Karpas-422 (cell line): ENCODE results near the gene ISCU. TPM values are rescaled to one million over a fixed set of nuclear protein-coding genes. Genes with fewer than 3 reads are reported as not detected.

ENCODE experiments used
- DNase-seq: peaks from one replicate; pipeline ENCODE4 v3.0.0-alpha.2; 2015
- H2AFZ ChIP-seq: fragments of 200-600 bp; sonication (generic); 2 replicates; pipeline ENCODE4 v1.6.1; 2014; ENCODE audit warnings: antibody characterized with exemption, low read length, mixed read lengths
- H3K27ac ChIP-seq: fragments of 200-600 bp; sonication (generic); 2 replicates; pipeline ENCODE4 v1.5.1; 2014; ENCODE audit warnings: mild to moderate bottlenecking, low read length, moderate library complexity
- H3K27me3 ChIP-seq: fragments of 200-600 bp; sonication (generic); 2 replicates; pipeline ENCODE4 v1.6.1; 2014; ENCODE audit warnings: low read length, mixed read lengths
- H3K36me3 ChIP-seq: fragments of 200-600 bp; sonication (generic); 2 replicates; pipeline ENCODE4 v1.6.1; 2014; ENCODE audit warnings: low read length, mixed read lengths; ENCODE audit not compliant: insufficient read depth
- H3K4me1 ChIP-seq: fragments of 200-600 bp; sonication (generic); 2 replicates; pipeline ENCODE4 v1.6.1; 2014; ENCODE audit warnings: mild to moderate bottlenecking, low read length, mixed read lengths
- H3K4me2 ChIP-seq: fragments of 200-600 bp; sonication (generic); 2 replicates; pipeline ENCODE4 v1.6.1; 2014; ENCODE audit warnings: low read length, low read depth, mild to moderate bottlenecking; ENCODE audit not compliant: poor library complexity, severe bottlenecking
- H3K4me3 ChIP-seq: fragments of 200-600 bp; sonication (generic); 2 replicates; pipeline ENCODE4 v1.5.1; 2014; ENCODE audit warnings: mild to moderate bottlenecking, antibody characterized with exemption, low read length, mixed read lengths
- H3K79me2 ChIP-seq: fragments of 200-600 bp; sonication (generic); 2 replicates; pipeline ENCODE4 v1.6.1; 2014; ENCODE audit warnings: mild to moderate bottlenecking, low read length, mixed read lengths
- H3K9ac ChIP-seq: fragments of 200-600 bp; sonication (generic); 2 replicates; pipeline ENCODE4 v1.6.0; 2014; ENCODE audit warnings: low read length
- H3K9me2 ChIP-seq: fragments of 200-600 bp; sonication (generic), shearing (Covaris generic); replicated peaks from 2 replicates; pipeline ENCODE4 v1.6.0; 2014; ENCODE audit warnings: mild to moderate bottlenecking, low read length, moderate library complexity; ENCODE audit not compliant: insufficient read depth
- H3K9me3 ChIP-seq: fragments of 300-700, 200-600 bp; sonication (generic); 2 replicates; pipeline ENCODE4 v1.6.1; 2014; ENCODE audit warnings: low read length, mixed read lengths
- H4K20me1 ChIP-seq: fragments of 200-600 bp; sonication (generic); 2 replicates; pipeline ENCODE4 v1.6.1; 2014; ENCODE audit warnings: mild to moderate bottlenecking, antibody characterized with exemption, low read length, low read depth; ENCODE audit not compliant: insufficient read depth
- total RNA-seq: library from RNA; depleted of rRNA; stranded (reverse); fragments of >200 nt; shearing (Covaris generic); gene quantifications from 2 replicates; pipeline ENCODE4 v1.2.3, GENCODE V29; 2014; ENCODE audit warnings: low replicate concordance

Gene ISCU
- total RNA-seq, 1 experiment from 2014 or later: 102 TPM

DNA sequence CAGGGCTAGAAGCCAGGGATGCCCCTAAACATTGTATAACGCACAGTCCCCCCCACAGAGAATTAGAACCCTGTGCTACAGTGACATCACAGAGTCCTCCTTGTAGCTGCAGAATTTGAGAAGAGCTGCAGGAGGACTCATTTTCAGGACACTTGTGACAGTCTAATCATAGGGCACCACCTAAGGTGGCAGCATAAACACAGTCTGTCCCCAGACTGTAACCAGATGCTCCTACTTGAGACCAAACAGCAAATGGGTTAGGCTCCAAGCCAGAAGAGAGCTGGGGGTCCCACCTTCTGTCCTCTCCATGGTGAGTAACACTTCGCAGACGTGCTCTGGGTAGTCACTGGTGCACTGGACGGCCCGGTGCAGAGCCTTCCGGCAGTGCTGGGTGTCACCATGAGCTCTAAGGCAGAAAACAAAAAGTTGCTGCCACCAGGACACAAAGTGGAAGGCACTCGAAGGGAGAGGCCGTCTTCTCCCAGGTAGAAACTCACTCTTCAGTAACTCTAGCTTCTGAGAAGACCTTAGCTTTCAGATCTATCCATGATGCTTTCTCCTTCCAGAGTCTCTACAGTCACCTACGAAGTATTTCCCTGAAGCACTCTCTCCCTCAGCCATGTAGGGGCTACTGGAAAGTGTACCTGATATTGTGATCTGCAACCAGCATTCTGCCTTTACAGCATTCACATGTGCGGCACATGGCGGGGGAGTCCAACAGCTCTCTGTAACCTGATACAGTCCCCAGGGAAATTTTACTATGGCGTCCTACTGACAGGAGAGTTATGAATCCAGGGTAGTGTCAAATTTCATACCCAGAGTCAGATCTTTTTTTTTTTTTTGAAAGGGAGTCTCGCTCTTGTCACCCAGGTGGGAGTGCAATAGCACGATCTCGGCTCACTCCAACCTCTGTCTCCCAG lies 30.2 kb upstream of the ISCU start:
- H3K27me3 ChIP-seq: no peaks in the 10 kb centered on the region
- no peak overlapping the region for H3K27ac ChIP-seq
- DNase-seq: peak; percentile 64
- H3K9ac ChIP-seq: no peak overlapping the region
- peaks cover 19% of the 10 kb centered on the region for H3K79me2 ChIP-seq
- no peaks in the 10 kb centered on the region for H3K9me2 ChIP-seq
- H3K36me3 ChIP-seq: peaks cover 50% of the 10 kb centered on the region
- no peak overlapping the region for H3K4me3 ChIP-seq
- H4K20me1 ChIP-seq: no peaks in the 10 kb centered on the region
- H2AFZ ChIP-seq: no peak overlapping the region
- H3K9me3 ChIP-seq: no peaks in the 10 kb centered on the region
- peaks cover 19% of the 10 kb centered on the region for H3K4me1 ChIP-seq
- H3K4me2 ChIP-seq: no peak overlapping the region

DNA sequence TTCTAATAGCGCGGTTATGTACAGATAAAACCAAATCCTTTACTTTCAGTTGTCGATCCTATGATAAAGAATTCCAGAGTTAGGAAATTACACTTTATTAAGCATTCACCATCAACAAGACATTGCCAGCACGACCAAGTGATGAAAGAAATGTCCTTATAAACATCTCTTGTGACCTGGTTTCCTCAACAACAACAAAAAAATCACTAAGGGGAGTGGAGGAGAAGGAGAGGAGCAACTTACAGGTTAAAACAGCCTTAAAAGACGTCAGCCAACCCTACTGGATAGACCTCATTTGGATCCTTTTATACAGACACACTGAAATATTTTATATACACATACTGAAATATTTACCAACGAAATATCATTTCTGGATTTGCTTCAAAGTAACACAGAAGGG lies 24.2 kb upstream of the ISCU start:
- H3K4me1 ChIP-seq: peaks cover 30% of the 10 kb centered on the region
- H3K4me3 ChIP-seq: no peak overlapping the region
- no peaks in the 10 kb centered on the region for H3K27me3 ChIP-seq
- H2AFZ ChIP-seq: no peak overlapping the region
- peaks cover 57% of the 10 kb centered on the region for H3K36me3 ChIP-seq
- DNase-seq: no peak
- no peak overlapping the region for H3K27ac ChIP-seq
- no peaks in the 10 kb centered on the region for H3K9me3 ChIP-seq
- H3K79me2 ChIP-seq: peaks cover 75% of the 10 kb centered on the region
- no peaks in the 10 kb centered on the region for H3K9me2 ChIP-seq
- H4K20me1 ChIP-seq: no peaks in the 10 kb centered on the region
- H3K4me2 ChIP-seq: no peak overlapping the region
- no peak overlapping the region for H3K9ac ChIP-seq

DNA sequence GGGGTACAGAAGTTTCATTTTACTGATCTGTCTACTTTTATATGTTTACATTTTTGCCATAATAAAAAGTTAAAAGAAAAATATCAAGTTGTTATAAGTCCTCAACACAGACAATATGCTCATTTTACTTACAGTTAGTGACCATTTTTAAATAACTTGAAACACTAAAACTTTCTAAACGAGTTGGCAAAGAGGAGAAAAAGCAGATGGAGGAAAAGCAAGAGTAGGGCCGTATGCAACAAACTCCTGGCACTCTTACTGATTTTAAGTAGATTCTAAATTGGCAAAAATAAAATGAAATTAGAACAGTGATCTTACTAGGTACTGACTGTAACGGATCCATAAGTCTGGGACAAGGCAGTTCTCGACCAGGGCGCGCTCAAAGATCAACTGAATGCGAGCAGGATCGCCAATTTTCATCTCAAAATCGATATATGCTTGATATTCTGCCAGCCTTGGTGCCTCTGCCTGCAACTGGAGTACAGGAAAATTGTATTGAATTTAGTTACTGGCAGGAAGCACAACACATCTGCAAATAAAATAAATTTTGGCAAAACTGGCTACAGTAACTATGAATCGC lies 23.7 kb upstream of the ISCU start:
- no peaks in the 10 kb centered on the region for H4K20me1 ChIP-seq
- H3K9me3 ChIP-seq: no peaks in the 10 kb centered on the region
- H3K4me3 ChIP-seq: no peak overlapping the region
- no peak overlapping the region for H3K27ac ChIP-seq
- no peak for DNase-seq
- H3K4me2 ChIP-seq: no peak overlapping the region
- peaks cover 24% of the 10 kb centered on the region for H3K4me1 ChIP-seq
- H3K36me3 ChIP-seq: peaks cover 57% of the 10 kb centered on the region
- no peak overlapping the region for H2AFZ ChIP-seq
- no peaks in the 10 kb centered on the region for H3K9me2 ChIP-seq
- no peaks in the 10 kb centered on the region for H3K27me3 ChIP-seq
- peaks cover 77% of the 10 kb centered on the region for H3K79me2 ChIP-seq
- H3K9ac ChIP-seq: no peak overlapping the region

DNA sequence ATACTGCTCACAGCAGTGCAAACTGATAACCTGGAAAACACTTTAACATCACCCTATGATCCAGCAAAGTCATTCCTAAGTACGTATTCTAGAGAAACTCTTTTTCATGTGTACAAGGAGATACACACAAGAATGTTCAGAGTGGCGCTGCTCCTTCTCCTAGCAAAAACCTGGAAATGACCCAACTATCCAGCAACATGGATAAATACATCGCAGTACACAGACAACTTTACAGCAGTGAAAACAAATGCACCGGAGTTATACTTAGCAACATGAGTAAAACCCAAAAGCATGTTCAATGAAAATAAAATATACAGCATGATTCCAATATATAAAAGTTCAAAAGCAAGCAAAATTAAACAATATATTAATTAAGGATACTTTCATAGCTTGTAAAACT lies 20.1 kb upstream of the ISCU start:
- Histone ChIP-seq H3K9me2 (no peaks in the 10 kb centered on the region), H3K4me3 (no peak overlapping the region), H3K9me3 (no peaks in the 10 kb centered on the region), H4K20me1 (no peaks in the 10 kb centered on the region), H3K36me3 (peaks cover 44% of the 10 kb centered on the region; the same call in 1 of the 2 replicates), H3K4me2 (no peak overlapping the region), H3K27me3 (no peaks in the 10 kb centered on the region), H2AFZ (no peak overlapping the region), H3K79me2 (peaks cover 79% of the 10 kb centered on the region), H3K27ac (no peak overlapping the region), H3K4me1 (peaks cover 19% of the 10 kb centered on the region), H3K9ac (no peak overlapping the region)
- DNase-seq: no peak

DNA sequence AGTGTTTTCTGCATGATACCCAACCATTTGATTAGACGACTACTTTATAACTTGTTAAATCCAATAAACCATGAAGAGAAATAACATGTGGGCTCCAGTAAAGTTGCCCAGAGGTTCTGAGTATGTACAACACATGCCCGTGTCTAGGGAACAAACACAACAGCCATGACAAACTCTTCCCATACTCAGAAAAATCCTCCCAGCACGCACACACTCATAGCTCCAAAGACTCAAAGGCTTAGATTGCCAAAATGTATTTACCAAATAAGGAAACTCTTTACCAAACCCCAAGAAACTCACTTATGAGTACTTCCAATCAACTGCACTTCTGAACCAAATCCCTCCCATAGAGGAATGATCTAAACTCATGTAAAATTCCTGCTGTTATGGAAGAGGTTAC lies 18.7 kb upstream of the ISCU start:
- Histone ChIP-seq H3K9ac (no peak overlapping the region), H3K9me2 (no peaks in the 10 kb centered on the region), H3K4me1 (peaks cover 19% of the 10 kb centered on the region), H3K36me3 (peaks cover 41% of the 10 kb centered on the region), H3K4me2 (no peak overlapping the region), H2AFZ (no peak overlapping the region), H3K27me3 (no peaks in the 10 kb centered on the region), H4K20me1 (no peaks in the 10 kb centered on the region), H3K79me2 (peaks cover 78% of the 10 kb centered on the region), H3K9me3 (no peaks in the 10 kb centered on the region), H3K4me3 (no peak overlapping the region), H3K27ac (no peak overlapping the region)
- no peak for DNase-seq

DNA sequence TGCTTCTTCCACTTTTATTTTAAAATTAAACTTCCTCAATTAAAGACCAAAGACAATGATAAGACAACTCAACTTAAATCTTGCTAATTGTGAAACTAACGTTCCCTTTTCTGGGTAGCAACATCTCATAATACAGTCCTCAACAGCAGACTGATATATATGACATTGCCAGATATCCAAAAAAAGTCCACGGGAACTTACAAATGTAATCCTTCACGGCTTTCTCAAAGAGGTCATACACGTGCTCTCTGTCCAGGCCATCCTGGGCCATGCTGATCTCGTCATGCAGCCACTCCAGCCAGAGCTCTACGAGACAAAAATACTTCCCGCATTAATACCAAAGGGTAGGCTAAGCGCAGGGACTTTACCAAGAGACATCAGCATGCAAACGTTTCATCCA lies 14.7 kb upstream of the ISCU start:
- Histone ChIP-seq H3K27ac (no peak overlapping the region), H3K9ac (no peak overlapping the region), H3K4me1 (peaks cover 12% of the 10 kb centered on the region), H3K79me2 (peaks cover 80% of the 10 kb centered on the region), H3K9me3 (no peaks in the 10 kb centered on the region), H3K27me3 (no peaks in the 10 kb centered on the region), H3K36me3 (peaks cover 36% of the 10 kb centered on the region), H4K20me1 (no peaks in the 10 kb centered on the region), H3K9me2 (no peaks in the 10 kb centered on the region), H3K4me2 (no peak overlapping the region), H3K4me3 (no peak overlapping the region), H2AFZ (no peak overlapping the region)
- DNase-seq: no peak

DNA sequence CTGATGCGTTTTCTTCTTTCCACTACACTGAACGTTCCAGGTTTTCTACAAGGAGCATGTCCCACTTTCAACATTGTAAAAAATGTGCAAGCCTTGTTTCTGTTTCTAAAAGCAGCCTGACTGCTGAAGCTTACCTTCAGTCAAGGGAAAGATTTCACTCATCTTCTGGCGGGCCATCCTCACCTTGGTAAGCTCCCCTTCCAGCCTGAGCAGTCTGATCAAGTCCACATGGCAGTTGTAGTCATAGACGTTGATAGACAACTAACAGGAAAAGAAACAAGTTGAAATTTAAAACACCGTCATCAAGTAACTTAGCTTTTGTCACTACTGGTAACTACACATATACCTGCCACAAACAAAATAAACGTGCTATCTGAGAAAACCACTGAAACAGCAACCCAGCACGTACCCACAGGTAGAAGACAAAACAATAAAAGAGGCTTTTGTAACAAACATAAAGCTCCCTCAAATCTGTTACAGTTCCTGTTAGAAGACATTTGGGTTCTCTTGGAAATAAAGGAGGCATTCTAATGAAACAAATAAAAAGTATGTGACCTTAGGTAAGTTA lies 13.4 kb upstream of the ISCU start:
- H3K4me1 ChIP-seq: peaks cover 13% of the 10 kb centered on the region
- no peak overlapping the region for H3K9ac ChIP-seq
- H4K20me1 ChIP-seq: no peaks in the 10 kb centered on the region
- no peak overlapping the region for H3K4me3 ChIP-seq
- H3K27me3 ChIP-seq: no peaks in the 10 kb centered on the region
- no peak overlapping the region for H2AFZ ChIP-seq
- H3K27ac ChIP-seq: no peak overlapping the region
- no peak overlapping the region for H3K4me2 ChIP-seq
- peaks cover 80% of the 10 kb centered on the region for H3K79me2 ChIP-seq
- H3K9me3 ChIP-seq: no peaks in the 10 kb centered on the region
- peaks cover 26% of the 10 kb centered on the region for H3K36me3 ChIP-seq
- no peaks in the 10 kb centered on the region for H3K9me2 ChIP-seq
- no peak for DNase-seq

DNA sequence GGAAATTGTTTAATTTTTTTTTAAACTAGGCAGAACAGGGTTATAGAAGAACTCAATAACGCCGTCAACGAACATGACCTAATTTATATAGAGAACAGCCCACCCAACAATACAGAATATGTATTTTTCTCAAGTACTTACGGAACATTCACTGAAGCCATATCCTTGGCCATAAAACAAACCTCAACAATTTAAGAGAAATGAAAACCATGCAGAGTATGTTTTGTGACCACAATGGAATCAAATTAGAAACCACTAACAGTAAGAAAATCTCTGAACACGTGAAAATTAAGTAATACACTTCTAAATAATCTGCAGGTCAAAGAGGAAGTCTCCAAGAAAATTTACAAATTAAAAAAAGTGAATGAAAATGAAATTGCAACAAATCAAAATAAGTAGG lies 10.9 kb upstream of the ISCU start:
- Histone ChIP-seq H4K20me1 (no peaks in the 10 kb centered on the region), H3K4me3 (no peak overlapping the region), H3K9me3 (no peaks in the 10 kb centered on the region), H3K4me1 (peaks cover 23% of the 10 kb centered on the region), H3K9me2 (no peaks in the 10 kb centered on the region), H3K79me2 (peaks cover 92% of the 10 kb centered on the region), H3K4me2 (no peak overlapping the region), H2AFZ (no peak overlapping the region), H3K27ac (no peak overlapping the region), H3K36me3 (peaks cover 21% of the 10 kb centered on the region), H3K27me3 (no peaks in the 10 kb centered on the region), H3K9ac (no peak overlapping the region)
- no peak for DNase-seq
